Osteoblast (primary cell): ENCODE results near the gene ARHGEF17. TPM values are rescaled to one million over a fixed set of nuclear protein-coding genes. Genes with fewer than 3 reads are reported as not detected.

Experiments
- DNase-seq: peaks from one replicate; pipeline ENCODE4 v3.0.0; 2011; ENCODE audit warnings: low spot score, mixed read lengths; ENCODE audit not compliant: insufficient read length; ENCODE audit errors: missing footprints
- H2AFZ ChIP-seq: 2 replicates; pipeline ENCODE4 v1.6.0; 2011; ENCODE audit warnings: mild to moderate bottlenecking, low read length
- H3K27ac ChIP-seq: 2 replicates; pipeline ENCODE4 v1.5.1; 2011; ENCODE audit warnings: mild to moderate bottlenecking, low read depth, low read length, moderate library complexity
- H3K27me3 ChIP-seq: 2 replicates; pipeline ENCODE4 v1.6.0; 2012; ENCODE audit warnings: mild to moderate bottlenecking, control low read depth, inconsistent platforms, low read length, moderate library complexity; ENCODE audit not compliant: insufficient read depth
- H3K36me3 ChIP-seq: 2 replicates; pipeline ENCODE4 v1.5.1; 2011; ENCODE audit warnings: mild to moderate bottlenecking, low read length, control low read depth, moderate library complexity; ENCODE audit not compliant: insufficient read depth
- H3K4me1 ChIP-seq: 2 replicates; pipeline ENCODE4 v1.5.1; 2011; ENCODE audit warnings: mild to moderate bottlenecking, low read length, control low read depth, moderate library complexity; ENCODE audit not compliant: insufficient read depth
- H3K4me2 ChIP-seq: 2 replicates; pipeline ENCODE4 v1.6.0; 2011; ENCODE audit warnings: mild to moderate bottlenecking, low read length; ENCODE audit not compliant: insufficient read depth
- H3K4me3 ChIP-seq: fragments of 200-600 bp; sonication (generic); 3 replicates; pipeline ENCODE4 v1.5.1; 2012; ENCODE audit warnings: mild to moderate bottlenecking, low read length, inconsistent platforms; ENCODE audit not compliant: insufficient read depth
- H3K79me2 ChIP-seq: 2 replicates; pipeline ENCODE4 v1.6.0; 2012; ENCODE audit warnings: mild to moderate bottlenecking, low read length, control low read depth, inconsistent platforms; ENCODE audit not compliant: insufficient read depth
- H3K9me3 ChIP-seq: 2 replicates; pipeline ENCODE4 v1.5.1; 2011; ENCODE audit warnings: low read depth, low read length, control low read depth
- H4K20me1 ChIP-seq: 2 replicates; pipeline ENCODE4 v1.6.0; 2012; ENCODE audit warnings: mild to moderate bottlenecking, low read length, control low read depth; ENCODE audit not compliant: insufficient read depth
- total RNA-seq: library from RNA; depleted of rRNA; stranded (reverse); fragments of >200 nt; gene quantifications from 2 replicates; pipeline ENCODE4 v1.2.3, GENCODE V29; 2012
- TF ChIP-seq, protein P1 (sequence below): IDR thresholded peaks from 2 replicates; pipeline ENCODE4 v1.5.1; 2011; ENCODE audit warnings: mild to moderate bottlenecking, low read depth, low read length, moderate library complexity; ENCODE audit errors: extremely low read depth

ARHGEF17 gene
- total RNA-seq, 1 donor, result 67.0 TPM

DNA sequence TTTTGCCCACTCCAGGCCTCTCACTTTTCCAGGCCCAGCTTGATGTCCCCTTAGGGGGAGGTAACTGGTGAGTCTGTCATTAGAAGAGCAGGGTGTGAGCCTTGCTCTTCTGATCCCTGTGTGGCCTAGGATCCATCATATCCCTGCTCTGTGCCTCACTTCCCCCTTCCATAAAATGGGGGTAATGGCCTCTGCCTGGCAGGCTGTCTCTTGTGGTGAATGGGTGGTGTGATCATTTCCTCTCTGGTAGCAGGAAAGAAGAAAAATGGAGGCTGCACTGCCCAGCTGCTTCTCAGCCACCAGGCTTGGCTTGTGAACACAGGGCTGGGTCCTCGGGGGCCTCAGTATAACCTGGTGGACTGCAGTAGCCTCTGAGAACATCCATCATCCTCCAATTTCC lies 5.6 kb downstream of the ARHGEF17 start:
- no peak for DNase-seq
- no peaks in the 10 kb centered on the region for H3K9me3 ChIP-seq
- peaks cover 86% of the 10 kb centered on the region for H4K20me1 ChIP-seq
- peak overlapping the region; percentile 90 for H3K4me2 ChIP-seq
- peak overlapping the region; percentile 75 for H3K27ac ChIP-seq
- H2AFZ ChIP-seq, result no peak overlapping the region
- peaks cover 95% of the 10 kb centered on the region for H3K79me2 ChIP-seq
- H3K4me1 ChIP-seq, result peaks cover 92% of the 10 kb centered on the region
- TF ChIP-seq, protein P1, sequence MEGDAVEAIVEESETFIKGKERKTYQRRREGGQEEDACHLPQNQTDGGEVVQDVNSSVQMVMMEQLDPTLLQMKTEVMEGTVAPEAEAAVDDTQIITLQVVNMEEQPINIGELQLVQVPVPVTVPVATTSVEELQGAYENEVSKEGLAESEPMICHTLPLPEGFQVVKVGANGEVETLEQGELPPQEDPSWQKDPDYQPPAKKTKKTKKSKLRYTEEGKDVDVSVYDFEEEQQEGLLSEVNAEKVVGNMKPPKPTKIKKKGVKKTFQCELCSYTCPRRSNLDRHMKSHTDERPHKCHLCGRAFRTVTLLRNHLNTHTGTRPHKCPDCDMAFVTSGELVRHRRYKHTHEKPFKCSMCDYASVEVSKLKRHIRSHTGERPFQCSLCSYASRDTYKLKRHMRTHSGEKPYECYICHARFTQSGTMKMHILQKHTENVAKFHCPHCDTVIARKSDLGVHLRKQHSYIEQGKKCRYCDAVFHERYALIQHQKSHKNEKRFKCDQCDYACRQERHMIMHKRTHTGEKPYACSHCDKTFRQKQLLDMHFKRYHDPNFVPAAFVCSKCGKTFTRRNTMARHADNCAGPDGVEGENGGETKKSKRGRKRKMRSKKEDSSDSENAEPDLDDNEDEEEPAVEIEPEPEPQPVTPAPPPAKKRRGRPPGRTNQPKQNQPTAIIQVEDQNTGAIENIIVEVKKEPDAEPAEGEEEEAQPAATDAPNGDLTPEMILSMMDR, result no peak
- no peaks in the 10 kb centered on the region for H3K27me3 ChIP-seq
- H3K36me3 ChIP-seq, result peaks cover 23% of the 10 kb centered on the region
- H3K4me3 ChIP-seq, result peak overlapping the region; percentile 89

DNA sequence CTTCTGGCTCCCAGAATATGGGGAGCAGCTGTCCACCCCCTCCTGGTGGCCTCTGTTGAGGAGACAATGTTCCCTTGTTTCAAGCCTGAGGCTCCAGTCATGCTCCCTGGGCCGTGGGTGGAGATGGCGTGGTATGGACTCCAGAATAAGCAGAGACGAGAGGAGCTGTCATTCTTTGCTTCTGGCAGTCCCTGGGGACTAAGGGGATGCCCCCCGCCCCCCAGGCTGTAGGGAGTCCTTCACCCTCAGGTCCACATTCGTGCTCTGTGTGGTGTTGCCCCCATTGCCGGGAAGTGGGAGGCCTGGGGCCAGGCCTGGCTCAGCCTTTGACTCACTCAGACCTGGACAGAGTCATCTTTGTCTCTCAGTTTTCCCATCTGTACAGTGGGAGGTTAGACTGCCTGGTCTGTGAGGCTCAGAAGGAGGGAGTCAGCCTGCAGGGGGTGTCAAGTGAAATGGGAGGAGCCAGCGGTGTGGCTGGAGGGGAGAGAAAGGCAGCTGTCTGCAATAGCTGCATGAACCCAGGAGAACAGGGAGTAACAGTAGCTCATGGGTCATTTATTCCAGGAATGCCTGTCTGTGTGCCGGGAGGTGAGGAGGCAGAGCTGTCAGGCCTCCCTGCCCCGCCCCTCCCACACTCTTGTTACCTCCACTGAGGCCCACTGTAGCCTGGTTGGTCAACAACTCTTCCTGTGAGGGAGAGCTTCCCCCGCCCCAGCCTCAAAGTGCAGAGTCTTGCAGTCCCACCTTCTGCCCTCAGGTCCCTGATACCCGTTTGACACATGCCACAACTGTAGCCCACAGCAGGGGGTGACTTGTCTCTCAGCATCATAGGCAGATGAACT lies 6.3 kb downstream of the ARHGEF17 start:
- peak; percentile 93 for DNase-seq

DNA sequence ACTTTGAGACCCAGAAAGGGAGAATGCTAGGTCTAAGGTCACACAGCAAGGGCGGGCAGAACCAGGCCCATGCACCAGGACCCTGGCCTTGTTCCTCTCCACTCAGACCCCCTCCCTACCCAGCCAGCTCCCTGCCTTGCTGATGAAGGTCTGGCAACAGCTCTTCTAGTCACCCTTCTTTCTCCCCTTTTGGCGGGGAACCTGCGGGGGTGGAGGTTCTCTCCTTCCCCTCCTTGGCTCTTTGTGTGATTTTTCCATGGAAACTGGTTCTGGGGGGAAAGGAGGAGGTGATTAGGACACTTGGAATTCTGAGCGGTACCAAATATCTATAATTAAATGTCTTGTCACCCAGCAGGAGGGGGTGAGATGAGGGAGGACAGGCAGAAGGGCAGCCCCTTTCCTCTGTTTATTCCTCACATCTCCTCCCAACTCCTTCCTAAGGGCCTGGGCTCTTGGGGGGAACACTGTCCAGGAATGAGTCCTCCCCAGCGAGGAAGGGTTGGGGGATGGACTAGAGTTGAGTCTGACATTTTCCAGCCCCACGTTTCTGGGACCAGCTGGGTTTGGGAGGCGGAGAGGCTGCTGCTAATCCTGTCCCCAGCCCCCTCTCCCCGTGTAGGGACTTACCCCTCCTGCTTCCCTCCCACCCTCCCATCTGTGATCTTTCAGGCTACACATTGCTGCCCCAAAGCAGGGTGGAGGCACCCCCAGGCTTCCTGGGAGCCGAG lies 7.4 kb downstream of the ARHGEF17 start:
- H3K4me1 ChIP-seq, result peaks cover 90% of the 10 kb centered on the region
- H3K79me2 ChIP-seq, result peaks cover 99% of the 10 kb centered on the region
- H3K9me3 ChIP-seq, result no peaks in the 10 kb centered on the region
- peaks cover 17% of the 10 kb centered on the region for H3K36me3 ChIP-seq
- peak overlapping the region; percentile 90 for H3K4me2 ChIP-seq
- H2AFZ ChIP-seq, result no peak overlapping the region
- no peak for DNase-seq
- H3K27me3 ChIP-seq, result no peaks in the 10 kb centered on the region
- peaks cover 80% of the 10 kb centered on the region for H4K20me1 ChIP-seq
- TF ChIP-seq, protein P1, result no peak
- H3K27ac ChIP-seq, result peak overlapping the region; percentile 75
- H3K4me3 ChIP-seq, result peak overlapping the region; percentile 89

More for the DNA sequence above, 6.3 kb downstream of the ARHGEF17 start:
- TF ChIP-seq, protein P1, result no peak
- Histone ChIP-seq H3K27me3 (no peaks in the 10 kb centered on the region), H3K4me3 (peak overlapping the region; percentile 89), H3K27ac (peak overlapping the region; percentile 75), H3K79me2 (peaks cover 99% of the 10 kb centered on the region), H4K20me1 (peaks cover 85% of the 10 kb centered on the region), H3K36me3 (peaks cover 23% of the 10 kb centered on the region), H3K4me1 (peaks cover 93% of the 10 kb centered on the region), H3K9me3 (no peaks in the 10 kb centered on the region), H3K4me2 (peak overlapping the region; percentile 90), H2AFZ (no peak overlapping the region)

DNA sequence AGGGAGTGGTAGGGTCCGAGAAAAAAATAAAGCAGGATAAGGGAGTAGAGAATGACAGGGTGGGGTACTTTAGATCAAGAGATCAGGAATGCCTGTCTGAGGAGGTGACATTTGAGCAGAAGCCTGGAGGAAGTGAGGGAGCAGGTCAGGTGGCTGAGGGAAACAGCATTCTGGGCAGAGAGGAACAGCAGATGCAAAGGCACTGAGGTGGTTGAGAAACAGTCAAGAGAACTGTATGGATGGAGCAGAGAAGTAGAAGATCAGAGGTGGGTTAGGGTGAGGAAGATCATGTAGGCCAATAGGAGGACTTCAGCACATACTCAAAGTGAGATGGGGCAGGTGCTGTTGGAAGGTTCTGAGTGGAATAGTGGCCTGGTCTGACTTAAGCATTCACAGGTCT lies 8.3 kb downstream of the ARHGEF17 start:
- H3K27ac ChIP-seq, result peak overlapping the region; percentile 75
- peaks cover 98% of the 10 kb centered on the region for H3K79me2 ChIP-seq
- peaks cover 90% of the 10 kb centered on the region for H3K4me1 ChIP-seq
- DNase-seq, result no peak
- TF ChIP-seq, protein P1, result no peak
- no peak overlapping the region for H2AFZ ChIP-seq
- H3K27me3 ChIP-seq, result no peaks in the 10 kb centered on the region
- H4K20me1 ChIP-seq, result peaks cover 76% of the 10 kb centered on the region
- H3K4me2 ChIP-seq, result peak overlapping the region; percentile 14
- H3K4me3 ChIP-seq, result no peak overlapping the region
- H3K36me3 ChIP-seq, result peaks cover 10% of the 10 kb centered on the region
- no peaks in the 10 kb centered on the region for H3K9me3 ChIP-seq
